ENCODE results near the gene IDH2. TPM values are rescaled to one million over a fixed set of nuclear protein-coding genes. Genes with fewer than 3 reads are reported as not detected.
"Not testable (repeated sequence)": the region's sequence is repeated elsewhere in the genome, so short reads cannot be mapped to it uniquely, and the experiment has no call there.

IDH2 gene
- total RNA-seq, result 214 and 218 TPM in 2 replicates
- long read RNA-seq, transcript IDH2-201 (11 exons, 2,694 nt), result major isoform, 344 of 369 reads
- long read RNA-seq, partial matches to known transcripts, result 15 of 369 reads
- long read RNA-seq, other reads (novel, unspliced or antisense), result 6 of 369 reads

GRCh38 chr15:90101969-90102890, at the start of gene IDH2:
TSS of gene IDH2 (minus strand) at chr15:90102468. CDS start at chr15:90102390, 78 bp downstream.
- H3K9me3 Mint-ChIP-seq, result no peaks in the 10 kb centered on the region

GRCh38 chr15:90150551-90150950, 48.3 kb upstream of the IDH2 start:
- not testable (repeated sequence) for H3K36me3 Mint-ChIP-seq (ENCODE audit: low read depth); H3K4me3 Mint-ChIP-seq; H3K4me1 Mint-ChIP-seq; H3K27me3 Mint-ChIP-seq (ENCODE audit: low read depth); DNase-seq (ENCODE audit: low read depth, low spot score); H3K27ac Mint-ChIP-seq (ENCODE audit: unreplicated experiment); H3K9me3 Mint-ChIP-seq

More at GRCh38 chr15:90101969-90102890, at the start of gene IDH2:
- Mint-ChIP-seq H3K4me3 (peak within 1 kb of the TSS; percentile 93), H3K36me3 (ENCODE audit: low read depth) (peaks cover 4% of the 10 kb centered on the region), H3K4me1 (peaks cover 54% of the 10 kb centered on the region), H3K27ac (ENCODE audit: unreplicated experiment) (peak within 1 kb of the TSS; percentile 96), H3K27me3 (ENCODE audit: low read depth) (peaks cover 4% of the 10 kb centered on the region)
- TF ChIP-seq, protein P1, sequence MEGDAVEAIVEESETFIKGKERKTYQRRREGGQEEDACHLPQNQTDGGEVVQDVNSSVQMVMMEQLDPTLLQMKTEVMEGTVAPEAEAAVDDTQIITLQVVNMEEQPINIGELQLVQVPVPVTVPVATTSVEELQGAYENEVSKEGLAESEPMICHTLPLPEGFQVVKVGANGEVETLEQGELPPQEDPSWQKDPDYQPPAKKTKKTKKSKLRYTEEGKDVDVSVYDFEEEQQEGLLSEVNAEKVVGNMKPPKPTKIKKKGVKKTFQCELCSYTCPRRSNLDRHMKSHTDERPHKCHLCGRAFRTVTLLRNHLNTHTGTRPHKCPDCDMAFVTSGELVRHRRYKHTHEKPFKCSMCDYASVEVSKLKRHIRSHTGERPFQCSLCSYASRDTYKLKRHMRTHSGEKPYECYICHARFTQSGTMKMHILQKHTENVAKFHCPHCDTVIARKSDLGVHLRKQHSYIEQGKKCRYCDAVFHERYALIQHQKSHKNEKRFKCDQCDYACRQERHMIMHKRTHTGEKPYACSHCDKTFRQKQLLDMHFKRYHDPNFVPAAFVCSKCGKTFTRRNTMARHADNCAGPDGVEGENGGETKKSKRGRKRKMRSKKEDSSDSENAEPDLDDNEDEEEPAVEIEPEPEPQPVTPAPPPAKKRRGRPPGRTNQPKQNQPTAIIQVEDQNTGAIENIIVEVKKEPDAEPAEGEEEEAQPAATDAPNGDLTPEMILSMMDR (conservative IDR thresholded peaks at IDR 0.05), result no peak
- peak; percentile 74 for DNase-seq (ENCODE audit: low read depth, low spot score)

GRCh38 chr15:90149609-90150340, 47.5 kb upstream of the IDH2 start:
- Mint-ChIP-seq H3K27ac (ENCODE audit: unreplicated experiment) (peak overlapping the region; percentile 27), H3K9me3 (no peaks in the 10 kb centered on the region), H3K4me3 (no peak overlapping the region), H3K27me3 (ENCODE audit: low read depth) (no peaks in the 10 kb centered on the region), H3K36me3 (ENCODE audit: low read depth) (no peaks in the 10 kb centered on the region), H3K4me1 (peaks cover 12% of the 10 kb centered on the region)
- TF ChIP-seq, protein P1 (conservative IDR thresholded peaks at IDR 0.05), result no peak
- no peak for DNase-seq (ENCODE audit: low read depth, low spot score)

GRCh38 chr15:90146198-90146761, 44.0 kb upstream of the IDH2 start:
- H3K27ac Mint-ChIP-seq (ENCODE audit: unreplicated experiment); H3K9me3 Mint-ChIP-seq: not testable (repeated sequence)

GRCh38 chr15:90145761-90146160, 43.5 kb upstream of the IDH2 start:
- TF ChIP-seq, protein P1 (conservative IDR thresholded peaks at IDR 0.05), result no peak
- no peaks in the 10 kb centered on the region for H3K27me3 Mint-ChIP-seq (ENCODE audit: low read depth)
- no peak overlapping the region for H3K4me3 Mint-ChIP-seq
- H3K36me3 Mint-ChIP-seq (ENCODE audit: low read depth), result no peaks in the 10 kb centered on the region
- no peak overlapping the region for H3K27ac Mint-ChIP-seq (ENCODE audit: unreplicated experiment)
- no peaks in the 10 kb centered on the region for H3K9me3 Mint-ChIP-seq
- peaks cover 14% of the 10 kb centered on the region for H3K4me1 Mint-ChIP-seq
- no peak for DNase-seq (ENCODE audit: low read depth, low spot score)

More at GRCh38 chr15:90146198-90146761, 44.0 kb upstream of the IDH2 start:
- not testable (repeated sequence) for H3K27me3 Mint-ChIP-seq (ENCODE audit: low read depth); H3K36me3 Mint-ChIP-seq (ENCODE audit: low read depth); DNase-seq (ENCODE audit: low read depth, low spot score); H3K4me3 Mint-ChIP-seq
- peaks cover 14% of the 10 kb centered on the region for H3K4me1 Mint-ChIP-seq

DNA sequence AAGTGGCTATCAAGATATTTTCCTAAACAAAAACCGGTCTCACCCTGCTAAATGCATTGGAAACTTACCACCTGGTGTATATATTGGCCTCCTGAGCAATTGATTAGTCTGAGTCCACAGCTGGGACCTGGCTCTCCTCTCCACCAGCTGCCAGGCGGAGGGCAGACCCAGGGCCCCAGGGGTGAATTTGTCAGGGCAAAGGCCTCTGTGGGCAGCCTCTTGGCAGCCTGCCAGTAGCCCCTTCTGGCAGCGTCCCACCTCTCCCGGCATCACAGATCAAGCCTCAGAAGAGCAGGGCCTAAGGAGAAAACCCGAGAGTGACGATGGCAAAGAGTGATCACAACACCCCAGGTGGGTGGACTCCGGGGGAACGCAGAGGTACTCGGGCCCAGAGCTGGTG, 43.0 kb upstream of the IDH2 start:
- TF ChIP-seq, protein P1 (conservative IDR thresholded peaks at IDR 0.05), result no peak
- H3K36me3 Mint-ChIP-seq (ENCODE audit: low read depth), result no peaks in the 10 kb centered on the region
- H3K4me3 Mint-ChIP-seq, result no peak overlapping the region
- peaks cover 14% of the 10 kb centered on the region for H3K4me1 Mint-ChIP-seq
- no peaks in the 10 kb centered on the region for H3K27me3 Mint-ChIP-seq (ENCODE audit: low read depth)
- DNase-seq (ENCODE audit: low read depth, low spot score), result no peak
- no peak overlapping the region for H3K27ac Mint-ChIP-seq (ENCODE audit: unreplicated experiment)
- no peaks in the 10 kb centered on the region for H3K9me3 Mint-ChIP-seq
